Astrocyte (in vitro differentiated cells and primary cell): ENCODE results near the gene CFAP73.

Source experiments
- CTCF ChIP-seq: IDR thresholded peaks from 2 replicates; pipeline ENCODE4 v1.5.1; 2011; ENCODE audit warnings: low read depth, mild to moderate bottlenecking, inconsistent platforms, low read length, moderate library complexity; ENCODE audit not compliant: insufficient read depth
- EZH2 ChIP-seq: IDR thresholded peaks from 2 replicates; pipeline ENCODE4 v1.6.1; 2012; ENCODE audit warnings: mild to moderate bottlenecking, low read length, inconsistent platforms; ENCODE audit not compliant: insufficient read depth

GRCh38 chr12:113170457-113170856, 20.9 kb downstream of the CFAP73 start:
- TF ChIP-seq CTCF (no peak), EZH2 (no peak)
